H1 (cell line): ENCODE measurements around the gene KPNA1. TPM values are rescaled to one million over a fixed set of nuclear protein-coding genes. Genes with fewer than 3 reads are reported as not detected.

Experiments used
- CTCF ChIA-PET: fragments of 300-600 bp; sonication (Branson Sonifier 250); formaldehyde crosslinking; loops from one replicate; lab custom pipeline; 2021; ENCODE audit not compliant: partially characterized antibody; lab: Charles Lee
- POLR2A ChIA-PET: fragments of 300-600 bp; sonication (Branson Sonifier 250); formaldehyde crosslinking; loops from one replicate; lab custom pipeline; 2021; ENCODE audit warnings: inconsistent platforms; ENCODE audit not compliant: partially characterized antibody; lab: Charles Lee
- DNase-seq, 2 experiments: peaks; one replicate each; pipeline versions ENCODE4 v3.0.0 to v3.0.0-alpha.2; 2010 to 2022; ENCODE audit warnings: low spot score in 2 of 2, low read depth in 1 of 2, mixed read lengths in 1 of 2
- FAIRE-seq: peaks from 2 replicates; lab custom pipeline; 2011; peaks lifted over from hg19 to GRCh38; lab: Jason Lieb, UNC
- H2AFZ ChIP-seq: 2 replicates; pipeline ENCODE4 v1.8.1; 2012; ENCODE audit warnings: low read length, inconsistent platforms
- H2AK5ac ChIP-seq: 2 replicates; pipeline ENCODE4 v1.6.1; 2013; ENCODE audit warnings: low read depth, low read length
- H2BK120ac ChIP-seq: replicated peaks from 2 replicates; pipeline ENCODE3; 2013; ENCODE audit warnings: low read depth, low read length, inconsistent platforms
- H2BK12ac ChIP-seq: 2 replicates; pipeline ENCODE4 v1.6.1; 2013; ENCODE audit warnings: low read depth, low read length
- H2BK15ac ChIP-seq: 2 replicates; pipeline ENCODE4 v1.6.1; 2013; ENCODE audit warnings: low read length
- H2BK20ac ChIP-seq: 2 replicates; pipeline ENCODE4 v1.6.1; 2013; ENCODE audit warnings: low read length
- H2BK5ac ChIP-seq: 2 replicates; pipeline ENCODE4 v1.6.1; 2013; ENCODE audit warnings: low read depth, low read length
- H3K14ac ChIP-seq: 2 replicates; pipeline ENCODE4 v1.6.1; 2013; ENCODE audit warnings: inconsistent platforms; ENCODE audit not compliant: insufficient read length
- H3K18ac ChIP-seq: 2 replicates; pipeline ENCODE4 v1.6.1; 2013; ENCODE audit warnings: low read length; ENCODE audit errors: extremely low read depth
- H3K23ac ChIP-seq: 2 replicates; pipeline ENCODE4 v1.6.1; 2013; ENCODE audit warnings: inconsistent platforms; ENCODE audit not compliant: insufficient read length
- H3K23me2 ChIP-seq: 2 replicates; pipeline ENCODE4 v1.6.1; 2013; ENCODE audit warnings: low read depth, low read length
- H3K27ac ChIP-seq: 2 replicates; pipeline ENCODE4 v1.6.1; 2011; ENCODE audit warnings: low read depth, low read length, inconsistent platforms
- H3K27me3 ChIP-seq, 4 experiments: replicated peaks in 1 of 4; 1 replicate in 1 of 4; 2 replicates in 3 of 4; pipeline versions ENCODE4 v1.6.1 to v1.8.1; 2011 to 2013; ENCODE audit warnings: low read length in 3 of 4, mild to moderate bottlenecking in 3 of 4, inconsistent platforms in 2 of 4, mixed read lengths in 2 of 4, moderate library complexity in 1 of 4; ENCODE audit not compliant: control insufficient read depth in 3 of 4, insufficient read depth in 3 of 4; ENCODE audit errors: extremely low read depth in 1 of 4
- H3K36me3 ChIP-seq, 4 experiments: 2 replicates each; pipeline versions ENCODE4 v1.6.1 to v1.8.1; 2011 to 2013; ENCODE audit warnings: mild to moderate bottlenecking in 4 of 4, low read length in 3 of 4, moderate library complexity in 2 of 4, control low read depth in 1 of 4, inconsistent platforms in 1 of 4; ENCODE audit not compliant: insufficient read depth in 4 of 4, control insufficient read depth in 2 of 4
- H3K4ac ChIP-seq: replicated peaks from 2 replicates; pipeline ENCODE3; 2013; ENCODE audit warnings: low read length, low read depth, mixed read lengths, inconsistent platforms; ENCODE audit not compliant: insufficient read length
- H3K4me1 ChIP-seq, 4 experiments: replicated peaks in 1 of 4; 1 replicate in 1 of 4; 2 replicates in 3 of 4; pipeline versions ENCODE4 v1.6.1 to v1.8.1; 2011 to 2013; ENCODE audit warnings: low read length in 3 of 4, inconsistent platforms in 2 of 4, mixed read lengths in 1 of 4; ENCODE audit not compliant: insufficient read depth in 4 of 4, control insufficient read depth in 3 of 4
- H3K4me2 ChIP-seq, 2 experiments: 2 replicates each; pipeline versions ENCODE4 v1.6.1 to v1.8.1; 2011 to 2013; ENCODE audit warnings: low read depth in 2 of 2, low read length in 2 of 2, control low read depth in 1 of 2, inconsistent platforms in 1 of 2, mild to moderate bottlenecking in 1 of 2; ENCODE audit not compliant: insufficient read depth in 1 of 2
- H3K4me3 ChIP-seq, 4 experiments: fragments of 200-600, 300-600 bp in 1 of 4; sonication (generic), shearing (Covaris generic), sonication (Bioruptor Twin) in 1 of 4; 2 replicates each; pipeline versions ENCODE4 v1.5.1 to v1.8.1; 2011 to 2016; ENCODE audit warnings: low read length in 4 of 4, low read depth in 3 of 4, control low read depth in 2 of 4, inconsistent platforms in 2 of 4, mild to moderate bottlenecking in 2 of 4, mixed read lengths in 1 of 4, moderate library complexity in 1 of 4; ENCODE audit not compliant: insufficient read depth in 2 of 4; ENCODE audit errors: extremely low read depth in 1 of 4
- H3K56ac ChIP-seq: replicated peaks from 2 replicates; pipeline ENCODE3; 2013; ENCODE audit warnings: low read depth, mild to moderate bottlenecking, mixed read lengths, low read length, inconsistent platforms; ENCODE audit not compliant: insufficient read length
- H3K79me1 ChIP-seq: 2 replicates; pipeline ENCODE4 v1.6.1; 2013; ENCODE audit warnings: low read depth, low read length, control low read depth
- H3K79me2 ChIP-seq, 2 experiments: 2 replicates each; pipeline versions ENCODE4 v1.6.1 to v1.8.1; 2012 to 2013; ENCODE audit warnings: low read length in 2 of 2, mild to moderate bottlenecking in 2 of 2, inconsistent platforms in 1 of 2; ENCODE audit not compliant: insufficient read depth in 2 of 2, control insufficient read depth in 1 of 2
- H3K9ac ChIP-seq, 4 experiments: replicated peaks in 1 of 4; 1 replicate in 1 of 4; 2 replicates in 3 of 4; pipeline versions ENCODE4 v1.6.1 to v1.8.1; 2011 to 2013; ENCODE audit warnings: low read depth in 3 of 4, low read length in 3 of 4, control low read depth in 2 of 4, mild to moderate bottlenecking in 2 of 4, moderate library complexity in 2 of 4, inconsistent platforms in 1 of 4; ENCODE audit errors: extremely low read depth in 1 of 4
- H3K9me3 ChIP-seq, 2 experiments: 2 replicates each; pipeline versions ENCODE4 v1.6.1 to v1.8.1; 2012 to 2013; ENCODE audit warnings: mild to moderate bottlenecking in 2 of 2, moderate library complexity in 2 of 2, control low read depth in 1 of 2, inconsistent platforms in 1 of 2, low read depth in 1 of 2, low read length in 1 of 2, mixed read lengths in 1 of 2; ENCODE audit not compliant: insufficient read depth in 2 of 2
- H4K20me1 ChIP-seq, 2 experiments: replicated peaks in 1 of 2; 2 replicates each; pipeline versions ENCODE3 to v1.8.1; 2011 to 2013; ENCODE audit warnings: inconsistent platforms in 2 of 2, low read length in 2 of 2, mild to moderate bottlenecking in 1 of 2; ENCODE audit not compliant: insufficient read depth in 2 of 2, control insufficient read depth in 1 of 2
- H4K5ac ChIP-seq: 2 replicates; pipeline ENCODE4 v1.6.1; 2013; ENCODE audit warnings: low read length, low read depth, mixed read lengths, inconsistent platforms; ENCODE audit not compliant: insufficient read length
- H4K8ac ChIP-seq: 2 replicates; pipeline ENCODE4 v1.8.0; 2013; ENCODE audit warnings: mild to moderate bottlenecking, moderate library complexity, low read length, inconsistent platforms; ENCODE audit not compliant: insufficient read depth; ENCODE audit errors: extremely low read depth
- H4K91ac ChIP-seq: replicated peaks from 2 replicates; pipeline ENCODE3; 2013; ENCODE audit warnings: low read length, mixed read lengths, inconsistent platforms; ENCODE audit not compliant: insufficient read length
- ATF2 ChIP-seq: IDR thresholded peaks from 2 replicates; pipeline ENCODE4 v1.6.1; 2012; ENCODE audit warnings: low read length, inconsistent platforms
- BCL11A ChIP-seq, 2 experiments: IDR thresholded peaks; one replicate each; pipeline ENCODE4 v1.6.1; 2011; ENCODE audit warnings: low read depth in 2 of 2, low read length in 2 of 2, mild to moderate bottlenecking in 2 of 2
- CEBPB ChIP-seq: IDR thresholded peaks from 2 replicates; pipeline ENCODE4 v1.6.1; 2012; ENCODE audit warnings: low read depth, low read length
- CTCF ChIP-seq, 3 experiments: IDR thresholded peaks; 1 replicate in 2 of 3; 2 replicates in 1 of 3; pipeline versions ENCODE4 v1.5.1 to v1.6.1; 2011; ENCODE audit warnings: low read length in 3 of 3, mild to moderate bottlenecking in 3 of 3, inconsistent platforms in 2 of 3, low read depth in 1 of 3, moderate library complexity in 1 of 3; ENCODE audit not compliant: insufficient read depth in 1 of 3; ENCODE audit errors: control extremely low read depth in 1 of 3
- EGR1 ChIP-seq: IDR thresholded peaks from 2 replicates; pipeline ENCODE4 v1.6.1; 2011; ENCODE audit warnings: low read depth, low read length, borderline replicate concordance
- GABPA ChIP-seq: IDR thresholded peaks from 2 replicates; pipeline ENCODE4 v1.6.1; 2011; ENCODE audit warnings: mild to moderate bottlenecking, low read length, moderate library complexity, borderline replicate concordance; ENCODE audit not compliant: insufficient read depth
- JUN ChIP-seq: IDR thresholded peaks from 2 replicates; pipeline ENCODE4 v1.6.1; 2011; ENCODE audit warnings: low read depth, mild to moderate bottlenecking, improper control_type of control experiment, low read length
- POLR2A ChIP-seq, 2 experiments: IDR thresholded peaks; 1 replicate in 1 of 2; 2 replicates in 1 of 2; pipeline ENCODE4 v1.6.1; 2011; ENCODE audit warnings: low read depth in 2 of 2, low read length in 2 of 2, mild to moderate bottlenecking in 2 of 2; ENCODE audit errors: control extremely low read depth in 1 of 2
- POU5F1 ChIP-seq: IDR thresholded peaks from 2 replicates; pipeline ENCODE4 v1.6.1; 2011; ENCODE audit warnings: low read depth, mild to moderate bottlenecking, low read length, moderate library complexity
- RNF2 ChIP-seq: fragments of 200-900, 300-1000 bp; sonication (generic); IDR thresholded peaks from 2 replicates; pipeline ENCODE4 v1.7.1; 2016; ENCODE audit warnings: borderline replicate concordance, low read depth, mild to moderate bottlenecking, antibody characterized with exemption, low read length; ENCODE audit not compliant: poor library complexity, severe bottlenecking; ENCODE audit errors: missing control alignments
- WGBS, 2 experiments: shearing (Covaris generic) in 1 of 2; methylation state at CpG; one replicate each; pipeline versions ENCODE4 v1.1.6 to v1.1.7; 2013 to 2015; ENCODE audit warnings: low lambda C conversion rate in 2 of 2, mixed read lengths in 2 of 2, inconsistent platforms in 1 of 2, low coverage in 1 of 2, missing lambda C conversion rate in 1 of 2; ENCODE audit not compliant: insufficient replicate concordance in 2 of 2, insufficient coverage in 1 of 2, insufficient read length in 1 of 2; ENCODE audit errors: extremely low coverage in 1 of 2, missing lambda C conversion rate in 1 of 2; 5-methylcytosine and 5-hydroxymethylcytosine counted together
- polyA plus RNA-seq, 7 experiments: library from polyadenylated mRNA; depleted of rRNA in 3 of 7; stranded (reverse) in 5 of 7; unstranded in 2 of 7; fragments of >200 nt in 5 of 7; fragments of 200-250 nt in 2 of 7; gene quantifications; 1 replicate in 5 of 7; 2 replicates in 1 of 7; 4 replicates in 1 of 7; pipeline versions ENCODE4 v1.2.1 to v1.2.3, GENCODE V29; 2011 to 2013; ENCODE audit warnings: missing spikeins in 2 of 7, mixed read lengths in 2 of 7
- total RNA-seq: library from RNA; stranded (reverse); fragmentation: NEBNext Ultra II Directional; extraction: Animal tissue kit (Norgen Biotek cat#: 25700); gene quantifications from 2 replicates; pipeline ENCODE4 v1.2.1, GENCODE V29; 2021

Gene KPNA1
- total and polyA plus RNA-seq, 2 of the 8 experiments (the other 6 are each of a cell fraction or from before 2014, with no cell fraction given), result 14.8 to 63.0 TPM

- Histone ChIP-seq H4K8ac (no peak overlapping the region), H2BK120ac (no peak overlapping the region), H2BK5ac (no peak overlapping the region), H3K27me3 (no peaks in the 10 kb centered on the region), H3K9me3 (no peaks in the 10 kb centered on the region), H3K36me3 (peaks cover 2 to 37% (median 28%) of the 10 kb centered on the region in 4 experiments), H2AK5ac (no peak overlapping the region), H2BK12ac (no peak overlapping the region), H3K79me1 (no peaks in the 10 kb centered on the region), H3K23me2 (no peaks in the 10 kb centered on the region), H2AFZ (no peak overlapping the region), H3K79me2 (no peaks in the 10 kb centered on the region), H3K4ac (no peak overlapping the region), H2BK20ac (no peak overlapping the region), H4K5ac (no peak overlapping the region), H3K4me2 (no peak overlapping the region), H4K20me1 (no peaks in the 10 kb centered on the region), H3K23ac (no peak overlapping the region), H4K91ac (no peak overlapping the region), H3K56ac (no peak overlapping the region), H3K14ac (no peak overlapping the region), H3K4me1 (no peaks in the 10 kb centered on the region), H3K27ac (no peak overlapping the region), H3K18ac (no peak overlapping the region), H3K9ac (no peak overlapping the region), H3K4me3 (no peak overlapping the region), H2BK15ac (no peak overlapping the region)
- FAIRE-seq, result no peak
- WGBS, 2 experiments, result 81% methylated on average over 1 of the region's 1 CpG; no CpG with 5 or more reads in 1 of the 2 experiments
- DNase-seq, result no peak
- ChIA-PET CTCF (interaction anchor here (0.6 to 3.4 kb wide), 4 partner anchors 15 to 498 kb away, joined by 3 to 14 read pairs (median 4); partner anchors contain the start of gene FAM162A), POLR2A (interaction anchor here (0.6 to 1.4 kb wide), 3 partner anchors 13 to 28 kb away, joined by 3 read pairs; no protein-coding TSS in a partner anchor)
- TF ChIP-seq RNF2, result no peak
- TF ChIP-seq EGR1, result no peak
- TF ChIP-seq POLR2A (IDR thresholded peaks at IDR 0.05; ENCODE audit: control extremely low read depth in 1 of 2, low read depth in 2 of 2, low read length in 2 of 2), result no peak
- TF ChIP-seq CTCF (IDR thresholded peaks at IDR 0.05; ENCODE audit: control extremely low read depth in 1 of 3, insufficient read depth in 1 of 3, low read depth in 1 of 3, low read length in 3 of 3), result no peak
- no peak for TF ChIP-seq ATF2
- no peak for TF ChIP-seq GABPA
- TF ChIP-seq JUN, result no peak
- no peak for TF ChIP-seq BCL11A (IDR thresholded peaks at IDR 0.05; ENCODE audit: low read depth in 2 of 2, low read length in 2 of 2)
- TF ChIP-seq CEBPB, result no peak
- TF ChIP-seq POU5F1, result no peak
These were observed 106.8 kb downstream of the KPNA1 start for GRCh38 chr3:122407946-122408345.
